ENCODE results near the gene EFNB2.

Gene EFNB2

GRCh38 chr13:106471957-106472543, 63.4 kb downstream of the EFNB2 start:
- TF ChIP-seq CTCF (conservative IDR thresholded peaks at IDR 0.05; ENCODE audit: low read depth, low read length) = no peak
- peak overlapping the region; percentile 25 for H3K4me3 ChIP-seq (ENCODE audit: low read length)
- DNase-seq (ENCODE audit: low read depth) = peak; percentile 78

- H3K4me3 ChIP-seq (ENCODE audit: low read length) = no peak overlapping the region
- DNase-seq (ENCODE audit: low read depth) = no peak
- TF ChIP-seq CTCF (conservative IDR thresholded peaks at IDR 0.05; ENCODE audit: low read depth, low read length) = no peak
Observed at GRCh38 chr13:106470576-106470975, 64.9 kb downstream of the EFNB2 start.

GRCh38 chr13:106468744-106469590, 66.5 kb downstream of the EFNB2 start:
- no peak overlapping the region for H3K4me3 ChIP-seq (ENCODE audit: low read length)
- no peak for DNase-seq (ENCODE audit: low read depth)
- TF ChIP-seq CTCF (conservative IDR thresholded peaks at IDR 0.05; ENCODE audit: low read depth, low read length) = no peak

GRCh38 chr13:106468207-106468606, 67.3 kb downstream of the EFNB2 start:
- DNase-seq (ENCODE audit: low read depth) = no peak
- H3K4me3 ChIP-seq (ENCODE audit: low read length) = no peak overlapping the region
- TF ChIP-seq CTCF (conservative IDR thresholded peaks at IDR 0.05; ENCODE audit: low read depth, low read length) = no peak

- no peak overlapping the region for H3K4me3 ChIP-seq (ENCODE audit: low read length)
- TF ChIP-seq CTCF (conservative IDR thresholded peaks at IDR 0.05; ENCODE audit: low read depth, low read length) = no peak
- DNase-seq (ENCODE audit: low read depth) = no peak
Observed at GRCh38 chr13:106467427-106468122, 67.9 kb downstream of the EFNB2 start.

GRCh38 chr13:106466691-106467426, 68.6 kb downstream of the EFNB2 start:
- no peak for DNase-seq (ENCODE audit: low read depth)
- TF ChIP-seq CTCF (conservative IDR thresholded peaks at IDR 0.05; ENCODE audit: low read depth, low read length) = no peak

More at GRCh38 chr13:106466691-106467426, 68.6 kb downstream of the EFNB2 start:
- no peak overlapping the region for H3K4me3 ChIP-seq (ENCODE audit: low read length)

Data from retinal pigment epithelial cell (primary cell).